Cardiac septum (tissue), 1 donor: ENCODE data around the gene PRELID2. TPM values are rescaled to one million over a fixed set of nuclear protein-coding genes. Genes with fewer than 3 reads are reported as not detected.
"Not testable (repeated sequence)": the region's sequence is repeated elsewhere in the genome, so short reads cannot be mapped to it uniquely, and the experiment has no call there.

Experiments used
- DNase-seq: peaks from one replicate; pipeline ENCODE4 v3.0.0-alpha.2; 2020; ENCODE audit warnings: low spot score
- intact Hi-C: fragments of 100-400 bp; cut with DNase I; formaldehyde crosslinking; loops from one replicate; pipeline ENCODE4 v1.14.0; 2022
- total RNA-seq: library from RNA; stranded (reverse); fragmentation: NEBNext Ultra II Directional; extraction: Animal tissue kit (Norgen Biotek cat#: 25700); gene quantifications from one replicate; pipeline ENCODE4 v1.2.1, GENCODE V29; 2021
- donor health status: DM: no; HTN: no; CAD: no.

The PRELID2 gene
- total RNA-seq, 1 donor from 2014 or later, result 10.5 TPM

DNA sequence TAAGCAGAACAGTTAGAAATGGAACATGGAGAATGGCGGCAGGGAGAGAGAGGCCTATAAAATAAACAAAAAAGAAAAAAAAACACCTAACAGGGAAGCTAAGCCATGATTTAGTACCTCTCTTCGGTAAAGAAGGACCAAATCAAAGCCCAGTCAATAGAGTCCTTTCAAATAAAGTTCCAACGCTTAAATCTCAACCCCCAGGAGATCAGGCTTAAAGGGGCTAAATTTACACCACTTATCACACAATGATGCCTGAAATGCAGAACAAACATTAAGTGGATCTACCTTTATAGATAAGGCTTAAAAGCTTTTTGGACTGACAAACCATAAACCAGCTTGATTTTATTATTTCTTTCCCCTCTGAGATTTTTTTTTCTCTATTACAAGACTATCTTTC is 66.3 kb downstream of the PRELID2 start:
- DNase-seq, result no peak
- intact Hi-C loops, result no loop called here

- no peak for DNase-seq
- intact Hi-C loops, result loop anchor here (5.0 kb wide), 1 partner anchor 33 kb away; no protein-coding TSS in a partner anchor
These were observed 70.8 kb downstream of the PRELID2 start for GRCh38 chr5:145764325-145764724.

DNA sequence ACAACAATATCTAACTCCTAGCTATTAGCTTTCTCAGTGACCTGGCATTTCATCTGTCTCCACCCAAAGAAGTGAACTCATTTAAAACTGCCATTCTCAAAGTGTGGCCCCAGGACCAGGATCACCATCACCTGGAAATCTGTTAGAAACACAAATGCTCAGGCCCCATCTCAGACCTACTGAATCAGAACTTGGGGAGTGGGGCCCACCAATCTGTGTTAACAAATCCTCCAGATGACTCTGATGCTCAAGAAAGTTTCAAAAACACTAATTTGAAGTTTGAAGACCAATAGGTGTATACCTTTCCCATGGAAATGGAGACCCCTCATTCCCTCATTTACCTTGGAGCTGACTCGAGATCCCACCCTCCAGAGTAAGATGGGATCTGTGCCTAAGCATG is 72.3 kb downstream of the PRELID2 start:
- intact Hi-C loops, result loop anchor here (5.0 kb wide), 1 partner anchor 34 kb away; no protein-coding TSS in a partner anchor
- DNase-seq, result no peak

- no peak for DNase-seq
- intact Hi-C loops, result loop anchor here (5.0 kb wide), 1 partner anchor 36 kb away; no protein-coding TSS in a partner anchor
These were observed 73.9 kb downstream of the PRELID2 start for GRCh38 chr5:145761254-145761653.

DNA sequence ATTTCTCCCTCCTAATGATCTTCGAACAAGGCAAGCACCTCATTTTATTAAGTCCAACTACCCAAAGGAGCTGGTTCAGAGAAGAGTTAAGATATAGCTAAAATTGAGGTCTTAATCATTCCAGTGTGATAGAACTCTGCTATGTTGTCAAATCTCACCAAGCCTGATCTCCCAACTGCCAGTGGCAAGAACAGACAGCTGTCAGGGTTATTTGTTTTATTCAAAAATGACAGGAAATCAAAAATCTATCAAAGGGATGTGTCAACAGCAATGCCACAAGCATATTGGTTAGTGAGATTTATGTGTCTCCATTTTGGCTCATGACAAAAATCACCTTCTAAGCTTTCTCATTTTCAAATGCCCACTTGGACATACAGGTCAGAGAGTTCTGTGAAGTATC is 74.5 kb downstream of the PRELID2 start:
- intact Hi-C loops, result loop anchor here (5.0 kb wide), 1 partner anchor 37 kb away; no protein-coding TSS in a partner anchor
- DNase-seq, result no peak

- no peak for DNase-seq
- intact Hi-C loops, result no loop called here
These were observed 82.2 kb downstream of the PRELID2 start for GRCh38 chr5:145752947-145753346.

- no peak for DNase-seq
- intact Hi-C loops, result no loop called here
These were observed 82.6 kb downstream of the PRELID2 start for GRCh38 chr5:145752534-145752933.

DNA sequence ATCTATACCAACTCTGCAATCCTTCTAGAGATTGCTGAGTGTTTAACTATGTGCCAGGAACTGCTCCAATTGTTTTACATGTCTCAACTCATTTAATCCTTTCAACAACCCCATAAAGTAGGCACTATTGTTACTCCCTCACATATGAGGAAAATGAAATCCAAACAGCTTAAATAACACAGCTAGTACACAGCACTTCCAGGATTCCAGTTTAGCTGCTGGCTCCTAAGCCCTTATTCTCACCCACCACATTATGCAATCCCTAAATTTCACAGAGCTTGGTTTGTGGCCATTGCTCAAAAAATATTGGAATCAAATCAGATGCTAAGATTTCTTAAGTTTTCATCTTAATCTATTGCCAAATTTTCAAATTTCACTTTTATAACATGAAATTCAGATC is 84.9 kb downstream of the PRELID2 start:
- DNase-seq, result no peak
- intact Hi-C loops, result no loop called here

GRCh38 chr5:145743396-145744061 is 91.6 kb downstream of the PRELID2 start:
- intact Hi-C loops, result no loop called here
- no peak for DNase-seq

DNA sequence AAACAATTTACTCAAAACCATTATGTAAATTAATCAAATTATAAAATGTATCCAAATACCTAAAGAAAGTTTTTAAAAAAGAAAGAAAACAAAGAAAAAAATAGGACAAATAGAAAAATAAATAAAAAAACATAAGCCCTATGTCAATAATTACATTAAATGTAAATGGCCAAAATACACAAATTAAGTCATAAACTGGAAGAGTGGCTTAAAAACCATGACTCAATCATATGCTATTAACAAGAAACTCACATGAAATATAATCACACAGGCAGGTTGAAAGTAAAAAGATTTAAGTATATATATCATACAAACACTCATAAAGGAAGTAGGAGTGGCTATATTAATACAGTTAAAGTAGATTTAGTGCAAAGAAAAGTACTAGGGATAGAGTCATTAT is 95.3 kb downstream of the PRELID2 start:
- no peak for DNase-seq
- intact Hi-C loops, result no loop called here

DNA sequence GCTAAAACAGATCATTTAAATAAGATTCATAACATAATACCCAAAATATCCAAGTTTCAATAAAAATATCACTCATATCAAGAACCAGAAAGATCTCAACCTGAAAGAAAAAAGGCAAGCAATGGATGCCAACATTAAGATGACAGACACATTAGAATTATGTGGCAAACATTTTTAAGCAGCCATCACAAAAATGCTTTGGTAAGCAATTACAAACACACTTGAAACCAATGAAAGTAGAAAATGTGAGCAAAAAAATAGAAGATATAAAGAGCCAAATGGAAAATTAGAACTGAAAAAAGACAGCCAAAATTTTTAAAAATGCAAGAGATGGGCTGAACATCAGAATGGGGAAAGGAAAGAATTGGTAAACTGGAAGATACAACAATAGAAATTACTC is 96.9 kb downstream of the PRELID2 start:
- intact Hi-C loops, result no loop called here
- DNase-seq, result no peak

DNA sequence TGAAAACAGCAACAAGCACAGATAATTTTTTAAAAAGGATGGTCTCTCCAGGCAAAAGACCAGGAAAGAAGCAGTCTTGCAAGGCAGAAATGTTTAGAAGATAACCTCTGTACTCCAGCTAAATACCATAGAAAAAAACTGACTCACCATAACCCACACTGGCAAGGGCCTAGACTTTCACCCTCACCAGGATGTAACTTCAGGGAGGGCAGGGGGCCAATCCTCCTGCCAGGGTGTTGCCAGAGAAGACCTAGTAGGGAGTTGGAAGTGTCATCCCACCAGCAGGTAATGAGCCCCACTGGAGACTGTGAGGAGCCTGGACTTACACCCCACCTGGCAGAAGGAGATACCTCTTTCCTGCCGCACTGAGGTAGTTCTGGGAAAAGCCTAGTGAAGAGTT is 97.6 kb downstream of the PRELID2 start:
- DNase-seq, result no peak
- intact Hi-C loops, result no loop called here

GRCh38 chr5:145729956-145730355 is 105.2 kb downstream of the PRELID2 start:
- intact Hi-C loops, DNase-seq: not testable (repeated sequence)

- intact Hi-C loops, result no loop called here
- DNase-seq, result no peak
These were observed 111.6 kb downstream of the PRELID2 start for GRCh38 chr5:145723516-145723915.

DNA sequence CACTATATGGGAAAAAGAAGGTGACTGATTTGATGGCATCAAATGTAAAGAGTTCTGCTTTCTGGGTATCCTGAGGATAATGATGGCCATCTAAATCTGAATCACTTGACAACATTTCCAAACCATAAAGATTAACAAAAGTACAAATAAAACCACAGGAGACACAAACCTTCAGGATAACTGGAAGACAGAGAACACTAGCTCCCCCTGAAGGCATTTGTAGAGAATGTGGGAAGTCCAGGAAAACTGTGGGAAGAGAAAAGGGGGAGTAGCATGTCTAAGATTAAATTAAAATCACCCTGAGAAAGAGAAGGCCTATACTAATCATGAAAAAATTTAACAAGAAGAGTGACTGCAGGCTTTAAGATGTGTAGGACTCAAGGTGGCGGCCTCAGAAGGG is 116.2 kb downstream of the PRELID2 start:
- intact Hi-C loops, result no loop called here
- no peak for DNase-seq

GRCh38 chr5:145715412-145715811 is 119.7 kb downstream of the PRELID2 start:
- intact Hi-C loops, result no loop called here

DNA sequence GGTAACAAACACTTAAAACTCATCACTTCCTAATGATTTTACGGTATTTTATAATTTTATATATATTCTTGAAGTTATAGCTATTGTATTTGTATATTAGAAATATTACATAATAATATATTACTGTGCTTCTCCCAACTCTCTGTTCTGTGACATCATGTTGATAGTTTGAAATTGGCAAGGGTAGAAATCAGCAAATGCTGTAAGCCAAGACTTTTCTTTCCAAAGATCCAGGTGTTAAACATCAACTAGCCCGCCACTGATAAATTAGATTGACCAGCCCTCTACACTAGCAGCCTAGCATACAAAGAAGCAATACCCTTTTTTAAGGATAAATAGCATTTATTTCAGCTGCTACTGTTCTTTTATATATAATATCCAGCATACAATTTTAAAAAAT is 122.9 kb downstream of the PRELID2 start:
- no peak for DNase-seq
- intact Hi-C loops, result no loop called here

More at GRCh38 chr5:145715412-145715811, 119.7 kb downstream of the PRELID2 start:
- no peak for DNase-seq

GRCh38 chr5:145711417-145711816 is 123.7 kb downstream of the PRELID2 start:
- intact Hi-C loops, result no loop called here
- no peak for DNase-seq
